GM19438 (cell line): Measurements from ENCODE around the gene LIN9.
"Not testable (repeated sequence)": the region's sequence is repeated elsewhere in the genome, so short reads cannot be mapped to it uniquely, and the experiment has no call there.

Experiments
- ATAC-seq: cut with Tn5 transposase; IDR thresholded peaks from one replicate; pipeline ENCODE4 v1.9.1; 2021; ENCODE audit warnings: low read depth; ENCODE audit not compliant: unreplicated experiment

LIN9 gene

GRCh38 chr1:226308723-226309397 lies at the start of gene LIN9:
Gene LIN9, minus strand, starts transcription at chr1:226309164. Its CDS starts 25 bp downstream, at chr1:226309139.
- peak; percentile 71 for ATAC-seq

GRCh38 chr1:226357416-226357815 lies 48.5 kb upstream of the LIN9 start:
- no peak for ATAC-seq

- ATAC-seq = no peak
These were observed 46.9 kb upstream of the LIN9 start for GRCh38 chr1:226355669-226356551.

- no peak for ATAC-seq
These were observed 46.1 kb upstream of the LIN9 start for GRCh38 chr1:226355016-226355415.

- no peak for ATAC-seq
These were observed 44.9 kb upstream of the LIN9 start for GRCh38 chr1:226353698-226354525.

- no peak for ATAC-seq
These were observed 42.7 kb upstream of the LIN9 start for GRCh38 chr1:226351709-226352108.

- ATAC-seq = peak; percentile 9
These were observed 41.5 kb upstream of the LIN9 start for GRCh38 chr1:226350519-226350865.

- ATAC-seq = peak; percentile 53
These were observed 41.0 kb upstream of the LIN9 start for GRCh38 chr1:226349801-226350518.

GRCh38 chr1:226349081-226349480 lies 40.1 kb upstream of the LIN9 start:
- no peak for ATAC-seq

GRCh38 chr1:226344441-226345259 lies 35.7 kb upstream of the LIN9 start:
- ATAC-seq = no peak

- no peak for ATAC-seq
These were observed 33.7 kb upstream of the LIN9 start for GRCh38 chr1:226342656-226343055.

- not testable (repeated sequence) for ATAC-seq
These were observed 31.1 kb upstream of the LIN9 start for GRCh38 chr1:226340111-226340510.

GRCh38 chr1:226337276-226337875 lies 28.4 kb upstream of the LIN9 start:
- no peak for ATAC-seq

- no peak for ATAC-seq
These were observed 26.7 kb upstream of the LIN9 start for GRCh38 chr1:226335661-226336060.

- ATAC-seq = no peak
These were observed 24.0 kb upstream of the LIN9 start for GRCh38 chr1:226332947-226333346.

GRCh38 chr1:226329237-226329636 lies 20.3 kb upstream of the LIN9 start:
- ATAC-seq = no peak

GRCh38 chr1:226327761-226328162 lies 18.8 kb upstream of the LIN9 start:
- ATAC-seq = no peak

GRCh38 chr1:226325178-226325577 lies 16.2 kb upstream of the LIN9 start:
- ATAC-seq = no peak

- ATAC-seq = no peak
These were observed 15.5 kb upstream of the LIN9 start for GRCh38 chr1:226324479-226324878.
